ENCODE data around the gene DOCK2. TPM values are rescaled to one million over a fixed set of nuclear protein-coding genes. Genes with fewer than 3 reads are reported as not detected.

DOCK2 gene
- total RNA-seq, 1 donor from 2014 or later, result not detected

GRCh38 chr5:169954786-169955185 lies 317.7 kb downstream of the DOCK2 start:
- no peaks in the 10 kb centered on the region for H3K36me3 ChIP-seq (ENCODE audit: control insufficient read depth, insufficient read depth, low read length)
- FAIRE-seq, result no peak

DNA sequence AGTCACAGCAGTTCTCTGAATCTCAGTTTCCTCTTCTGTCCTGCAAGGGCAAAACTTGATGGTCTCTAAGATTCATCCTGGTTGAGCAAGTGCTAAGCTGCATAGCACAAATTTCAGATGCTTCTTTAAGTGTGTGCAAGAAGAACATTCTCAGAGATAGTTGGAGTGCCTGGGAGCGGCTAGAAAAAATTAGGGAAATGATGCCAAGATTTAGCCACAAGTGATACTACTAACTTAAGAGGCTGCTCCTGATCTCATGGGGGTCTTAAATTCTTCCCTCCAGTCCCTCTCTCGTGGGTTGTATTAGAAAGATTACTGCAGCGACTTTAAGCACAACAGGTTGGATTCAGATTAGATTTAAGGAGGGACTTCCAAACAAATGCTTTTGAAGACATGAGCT lies 319.1 kb downstream of the DOCK2 start:
- Histone ChIP-seq H3K4me3 (ENCODE audit: low read depth, low read length) (no peak overlapping the region), H3K36me3 (ENCODE audit: control insufficient read depth, insufficient read depth, low read length) (no peaks in the 10 kb centered on the region), H3K27me3 (ENCODE audit: control insufficient read depth, insufficient read depth, low read length) (no peaks in the 10 kb centered on the region)
- DNase-seq (ENCODE audit: low read depth), result no peak
- FAIRE-seq, result no peak
- no peak for TF ChIP-seq CTCF (IDR thresholded peaks at IDR 0.05; ENCODE audit: insufficient read depth, low read length, severe bottlenecking)

More at GRCh38 chr5:169954786-169955185, 317.7 kb downstream of the DOCK2 start:
- H3K27me3 ChIP-seq (ENCODE audit: control insufficient read depth, insufficient read depth, low read length), result no peaks in the 10 kb centered on the region
- DNase-seq (ENCODE audit: low read depth), result no peak
- no peak for TF ChIP-seq CTCF (IDR thresholded peaks at IDR 0.05; ENCODE audit: insufficient read depth, low read length, severe bottlenecking)
- H3K4me3 ChIP-seq (ENCODE audit: low read depth, low read length), result no peak overlapping the region

DNA sequence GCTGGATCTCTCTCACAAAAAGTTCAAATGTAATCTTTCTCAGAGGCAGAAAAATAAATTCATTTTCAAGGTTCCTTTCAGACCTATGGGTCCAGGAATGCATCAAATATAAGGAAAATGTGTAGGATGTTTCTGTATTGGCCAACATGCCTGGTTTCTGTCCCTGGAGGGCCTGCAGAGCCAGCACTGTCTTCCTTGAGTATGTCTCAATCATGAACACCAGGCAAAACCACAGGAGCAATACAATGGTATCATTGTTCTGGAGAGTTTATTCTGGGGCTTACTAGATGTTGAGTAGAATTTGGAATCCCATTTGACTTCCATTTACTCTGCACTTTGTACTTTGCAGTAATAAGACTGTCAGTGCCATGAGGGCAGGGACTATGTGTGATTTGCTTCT lies 319.7 kb downstream of the DOCK2 start:
- Histone ChIP-seq H3K36me3 (ENCODE audit: control insufficient read depth, insufficient read depth, low read length) (no peaks in the 10 kb centered on the region), H3K4me3 (ENCODE audit: low read depth, low read length) (no peak overlapping the region), H3K27me3 (ENCODE audit: control insufficient read depth, insufficient read depth, low read length) (no peaks in the 10 kb centered on the region)
- TF ChIP-seq CTCF (IDR thresholded peaks at IDR 0.05; ENCODE audit: insufficient read depth, low read length, severe bottlenecking), result no peak
- DNase-seq (ENCODE audit: low read depth), result peak; percentile 7
- FAIRE-seq, result no peak

DNA sequence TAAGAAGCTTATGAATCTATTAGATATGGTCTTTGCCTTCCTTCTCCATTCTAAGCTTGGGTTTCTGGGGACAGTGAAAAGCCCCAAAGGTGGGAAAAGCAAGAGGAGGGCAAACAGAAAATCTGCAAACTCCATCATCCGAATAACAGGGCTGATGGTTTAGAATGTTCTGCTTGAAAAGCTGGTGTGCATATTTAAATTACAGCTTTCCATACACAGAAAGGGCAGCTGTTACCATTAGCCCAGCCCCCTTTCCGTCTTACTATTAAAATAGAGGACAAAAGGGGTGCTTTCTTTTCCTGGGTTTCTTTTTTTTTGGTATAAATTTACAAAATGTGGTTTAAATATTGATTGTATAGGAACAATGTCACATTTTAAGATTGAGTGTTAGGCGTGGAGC lies 321.2 kb downstream of the DOCK2 start:
- no peaks in the 10 kb centered on the region for H3K36me3 ChIP-seq (ENCODE audit: control insufficient read depth, insufficient read depth, low read length)
- no peak overlapping the region for H3K4me3 ChIP-seq (ENCODE audit: low read depth, low read length)
- FAIRE-seq (no peak), DNase-seq (ENCODE audit: low read depth) (no peak)
- no peak for TF ChIP-seq CTCF (IDR thresholded peaks at IDR 0.05; ENCODE audit: insufficient read depth, low read length, severe bottlenecking)
- no peaks in the 10 kb centered on the region for H3K27me3 ChIP-seq (ENCODE audit: control insufficient read depth, insufficient read depth, low read length)

DNA sequence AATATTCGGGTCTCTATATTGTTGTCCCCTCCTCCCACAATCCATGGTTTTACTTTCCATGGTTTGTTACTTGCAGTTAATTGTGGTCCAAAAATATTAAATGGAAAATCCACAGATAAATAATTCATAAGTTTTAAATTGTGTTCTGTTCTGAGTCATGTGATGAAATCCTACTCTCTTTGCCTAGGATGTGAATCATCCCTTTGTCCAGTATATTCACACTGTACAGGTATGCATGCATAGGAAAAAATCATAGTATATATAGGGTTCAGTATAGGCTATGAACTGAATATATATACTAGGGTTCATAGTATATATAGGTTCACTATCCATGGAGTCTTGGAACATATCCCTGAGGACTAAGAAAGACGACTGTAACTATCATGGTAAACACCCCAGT lies 323.6 kb downstream of the DOCK2 start:
- TF ChIP-seq CTCF (IDR thresholded peaks at IDR 0.05; ENCODE audit: insufficient read depth, low read length, severe bottlenecking), result no peak
- H3K36me3 ChIP-seq (ENCODE audit: control insufficient read depth, insufficient read depth, low read length), result no peaks in the 10 kb centered on the region
- DNase-seq (ENCODE audit: low read depth) (peak; percentile 65), FAIRE-seq (no peak)
- H3K27me3 ChIP-seq (ENCODE audit: control insufficient read depth, insufficient read depth, low read length), result no peaks in the 10 kb centered on the region
- no peak overlapping the region for H3K4me3 ChIP-seq (ENCODE audit: low read depth, low read length)

DNA sequence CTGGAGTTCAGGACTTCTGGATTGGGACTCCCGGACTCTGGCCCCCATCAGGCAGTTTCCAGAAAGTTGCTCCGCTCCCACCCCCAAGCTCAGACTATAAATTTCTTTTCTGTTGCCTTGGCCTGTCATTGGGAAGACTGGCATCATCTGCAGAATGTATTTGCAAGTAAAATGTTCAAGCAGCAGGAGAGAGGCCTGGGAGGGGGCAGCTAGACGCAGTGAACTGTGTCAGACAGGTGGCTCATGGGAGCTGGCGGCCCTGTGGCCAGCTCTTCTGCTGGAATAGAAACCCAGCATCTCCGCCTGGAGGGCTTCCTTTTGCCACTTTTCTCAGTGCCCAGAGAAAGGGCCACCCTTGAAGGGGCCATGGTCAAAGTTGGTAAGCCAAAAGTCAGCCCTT lies 327.2 kb downstream of the DOCK2 start:
- DNase-seq (ENCODE audit: low read depth) (no peak), FAIRE-seq (no peak)
- TF ChIP-seq CTCF (IDR thresholded peaks at IDR 0.05; ENCODE audit: insufficient read depth, low read length, severe bottlenecking), result no peak
- Histone ChIP-seq H3K27me3 (ENCODE audit: control insufficient read depth, insufficient read depth, low read length) (no peaks in the 10 kb centered on the region), H3K4me3 (ENCODE audit: low read depth, low read length) (no peak overlapping the region), H3K36me3 (ENCODE audit: control insufficient read depth, insufficient read depth, low read length) (no peaks in the 10 kb centered on the region)
